Measurements from ENCODE around the gene MTARC1. TPM values are rescaled to one million over a fixed set of nuclear protein-coding genes. Genes with fewer than 3 reads are reported as not detected.

MTARC1 gene
- total RNA-seq, 6 donors from 2014 or later: 10.0 to 41.7 (median 22.3) TPM

- no peak for DNase-seq
- H3K4me1 ChIP-seq: peaks cover 0 to 7% (median 3%) of the 10 kb centered on the region in 4 donors
- 46 to 68% methylated on average over 1 of the region's 1 CpG for WGBS, 2 donors
- no peaks in the 10 kb centered on the region for H3K27me3 ChIP-seq
- no peak overlapping the region for H3K4me3 ChIP-seq
- no peaks in the 10 kb centered on the region for H3K9me3 ChIP-seq
- H3K36me3 ChIP-seq: no peaks in the 10 kb centered on the region
- H3K27ac ChIP-seq: peak overlapping the region in 1 of 4 donors; percentile 18
- ATAC-seq (ENCODE audit: low FRiP score in 2 of 2): peak in 1 of 2 donors; percentile 4
- no peak for TF ChIP-seq EP300 (IDR thresholded peaks at IDR 0.05)
- TF ChIP-seq CTCF (IDR thresholded peaks at IDR 0.05): no peak
- TF ChIP-seq POLR2AphosphoS5 (IDR thresholded peaks at IDR 0.05): no peak
- no peak for TF ChIP-seq POLR2A (IDR thresholded peaks at IDR 0.05)
Measured at GRCh38 chr1:220819467-220820026, 32.8 kb downstream of the MTARC1 start.

- no peaks in the 10 kb centered on the region for H3K27me3 ChIP-seq
- H3K27ac ChIP-seq: no peak overlapping the region
- no peaks in the 10 kb centered on the region for H3K9me3 ChIP-seq
- no peak overlapping the region for H3K4me3 ChIP-seq
- no peak for ATAC-seq (ENCODE audit: low FRiP score in 2 of 2)
- no peak for TF ChIP-seq POLR2AphosphoS5 (IDR thresholded peaks at IDR 0.05)
- TF ChIP-seq CTCF (IDR thresholded peaks at IDR 0.05): no peak
- no peak for TF ChIP-seq POLR2A (IDR thresholded peaks at IDR 0.05)
- TF ChIP-seq EP300 (IDR thresholded peaks at IDR 0.05): no peak
- H3K36me3 ChIP-seq: no peaks in the 10 kb centered on the region
- no peak for DNase-seq
- 91 to 97% methylated on average over 9 of the region's 9 CpGs for WGBS, 2 donors
- H3K4me1 ChIP-seq: peaks cover 24 to 29% (median 26%) of the 10 kb centered on the region in 4 donors
Measured at GRCh38 chr1:220824031-220824989, 37.6 kb downstream of the MTARC1 start.

GRCh38 chr1:220825819-220826551, 39.3 kb downstream of the MTARC1 start:
- H3K9me3 ChIP-seq: no peaks in the 10 kb centered on the region
- no peaks in the 10 kb centered on the region for H3K27me3 ChIP-seq
- 45 to 60% methylated on average over 6 of the region's 6 CpGs for WGBS, 2 donors
- DNase-seq (no peak), ATAC-seq (ENCODE audit: low FRiP score in 2 of 2) (no peak)
- H3K4me3 ChIP-seq: no peak overlapping the region
- H3K27ac ChIP-seq: peak overlapping the region in 1 of 4 donors; percentile 1
- no peaks in the 10 kb centered on the region for H3K36me3 ChIP-seq
- no peak for TF ChIP-seq CTCF (IDR thresholded peaks at IDR 0.05)
- H3K4me1 ChIP-seq: peaks cover 22 to 34% (median 28%) of the 10 kb centered on the region in 4 donors

- WGBS, 2 donors: 91 to 94% methylated on average over 5 of the region's 5 CpGs
- no peaks in the 10 kb centered on the region for H3K36me3 ChIP-seq
- H3K4me3 ChIP-seq: no peak overlapping the region
- no peaks in the 10 kb centered on the region for H3K9me3 ChIP-seq
- peaks cover 22 to 34% (median 28%) of the 10 kb centered on the region in 4 donors for H3K4me1 ChIP-seq
- ATAC-seq (ENCODE audit: low FRiP score in 2 of 2) (no peak), DNase-seq (no peak)
- H3K27me3 ChIP-seq: no peaks in the 10 kb centered on the region
- TF ChIP-seq EP300 (IDR thresholded peaks at IDR 0.05): no peak
- TF ChIP-seq POLR2AphosphoS5 (IDR thresholded peaks at IDR 0.05): no peak
- no peak for TF ChIP-seq POLR2A (IDR thresholded peaks at IDR 0.05)
- H3K27ac ChIP-seq: peak overlapping the region in 1 of 4 donors; percentile 1
Measured at GRCh38 chr1:220826729-220827128, 40.0 kb downstream of the MTARC1 start.

Measured in upper lobe of left lung (tissue), 6 donors.